ENCODE data around the gene LAD1.

LAD1 gene

GRCh38 chr1:201346337-201346939, 52.7 kb downstream of the LAD1 start:
- peak; percentile 14 for DNase-seq

GRCh38 chr1:201345081-201345355, 54.1 kb downstream of the LAD1 start:
- DNase-seq = no peak

DNA sequence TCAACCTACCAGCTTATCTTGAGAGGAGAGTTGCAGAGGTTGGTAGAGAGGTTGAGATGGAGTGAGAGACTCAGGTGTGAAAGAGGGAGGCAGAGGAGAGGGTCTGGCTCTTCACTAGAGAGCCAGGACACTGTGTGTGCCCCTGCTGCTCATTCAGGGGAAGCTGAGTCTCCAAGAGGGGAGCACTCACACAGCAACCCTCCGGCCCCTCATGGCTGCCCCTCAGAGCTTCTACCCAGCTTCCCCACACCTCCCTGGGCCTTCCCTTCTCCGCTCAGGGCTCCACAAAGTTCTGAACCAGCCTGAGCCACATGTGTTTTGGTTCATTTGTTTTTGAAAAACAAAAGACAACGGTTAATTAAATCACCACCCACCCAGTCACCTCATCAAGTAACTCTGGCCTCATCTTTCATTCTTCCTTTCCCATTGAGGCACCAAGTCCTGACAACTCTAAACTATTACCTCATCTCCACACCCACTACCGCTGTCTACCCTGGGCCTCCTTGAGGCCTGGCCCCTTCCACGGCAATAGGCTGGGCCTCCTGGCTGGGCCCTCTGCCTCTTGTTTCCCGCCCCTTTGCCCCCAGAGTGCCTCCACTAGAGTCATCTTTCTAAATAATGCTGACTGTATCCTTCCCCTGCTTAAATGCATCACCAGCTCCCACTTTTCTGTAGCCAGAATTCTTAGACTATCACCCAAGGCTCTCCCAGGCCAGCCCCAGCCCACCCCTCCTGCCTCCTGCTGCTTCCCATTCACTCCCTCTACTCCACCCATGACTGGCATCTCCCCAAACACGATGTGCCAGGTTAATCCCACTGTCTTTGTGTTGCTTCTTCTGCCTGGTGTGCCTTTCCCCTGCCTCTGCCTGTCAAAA, 54.7 kb downstream of the LAD1 start:
- DNase-seq = no peak

GRCh38 chr1:201341377-201341776, 57.7 kb downstream of the LAD1 start:
- DNase-seq = no peak

- no peak for DNase-seq
These were observed 62.2 kb downstream of the LAD1 start for GRCh38 chr1:201336711-201337450.

GRCh38 chr1:201335901-201336300, 63.2 kb downstream of the LAD1 start:
- no peak for DNase-seq

- DNase-seq = no peak
These were observed 63.8 kb downstream of the LAD1 start for GRCh38 chr1:201335174-201335870.

DNA sequence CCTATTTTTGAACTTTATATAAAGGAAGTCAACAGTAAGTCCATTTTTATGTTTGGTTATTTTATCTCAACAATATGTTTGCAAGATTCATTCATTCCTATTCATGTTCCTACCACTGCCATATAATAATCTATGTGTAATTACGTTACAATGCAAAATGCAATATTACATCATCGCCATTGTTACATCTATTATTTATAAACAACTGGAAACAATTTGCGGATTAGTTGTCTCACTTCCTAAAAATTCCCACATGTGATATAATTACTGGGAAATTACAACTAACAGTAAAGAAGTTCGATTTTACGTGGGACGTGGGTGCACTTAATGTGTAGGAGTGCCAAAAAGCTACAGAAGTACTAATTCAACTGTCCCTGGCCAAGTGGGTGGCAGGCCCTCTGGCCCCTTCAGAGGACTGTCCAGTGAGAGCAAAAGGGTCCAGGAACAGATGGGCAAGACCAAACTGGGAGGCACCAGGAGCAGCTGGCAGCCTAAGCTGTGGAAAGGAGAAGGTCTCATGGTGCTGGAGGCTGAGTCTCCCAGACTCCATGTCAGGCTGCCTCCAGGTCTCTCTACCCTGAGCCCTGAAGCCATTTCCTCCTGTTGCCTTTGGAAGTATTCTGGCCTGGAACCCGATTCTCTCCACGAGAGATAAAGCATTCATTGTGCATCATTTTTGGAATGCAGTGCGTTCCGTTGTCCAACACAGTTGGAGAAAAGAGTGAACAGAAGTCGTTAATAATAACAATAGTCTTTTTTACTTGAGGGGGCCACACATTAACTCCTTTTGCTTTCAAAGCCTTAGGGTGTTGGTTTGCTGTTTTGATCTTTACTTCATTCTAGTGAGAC, 64.6 kb downstream of the LAD1 start:
- DNase-seq = no peak

DNA sequence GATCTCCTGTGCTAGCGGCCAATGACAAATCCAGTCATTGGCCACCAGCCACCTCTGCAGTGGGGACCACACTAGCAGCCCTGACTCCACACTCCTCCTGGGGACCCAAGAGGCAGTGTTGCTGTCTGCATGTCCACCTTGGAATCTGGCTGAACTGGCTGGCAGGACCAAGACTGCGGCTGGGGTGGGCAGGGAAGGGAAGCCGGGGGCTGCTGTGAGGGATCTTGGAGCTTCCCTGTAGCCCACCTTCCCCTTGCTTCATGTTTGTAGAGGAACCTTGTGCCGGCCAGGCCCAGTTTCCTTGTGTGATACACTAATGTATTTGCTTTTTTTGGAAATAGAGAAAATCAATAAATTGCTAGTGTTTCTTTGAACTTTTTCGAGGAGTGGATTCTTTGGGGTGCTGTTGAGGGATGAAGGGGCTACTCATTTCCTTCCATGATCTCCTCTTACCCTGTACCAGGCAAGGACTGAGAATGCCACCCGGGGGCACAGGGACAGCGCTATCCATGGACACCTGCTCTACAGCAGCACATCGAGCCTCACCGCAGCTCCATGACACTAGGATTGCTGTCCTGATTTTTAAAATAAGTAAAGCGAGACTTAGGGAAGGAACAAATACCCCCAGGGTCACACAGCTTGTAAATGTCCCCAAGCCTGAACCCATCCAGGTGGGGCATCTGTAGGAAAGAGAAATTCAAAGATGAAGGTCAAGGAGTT, 66.3 kb downstream of the LAD1 start:
- no peak for DNase-seq

GRCh38 chr1:201332021-201332420, 67.1 kb downstream of the LAD1 start:
- no peak for DNase-seq

GRCh38 chr1:201331166-201331565, 68.0 kb downstream of the LAD1 start:
- DNase-seq = no peak
